K562 (cell line): Measurements from ENCODE around the gene CHST8.

Source experiments
- TF ChIP-seq, protein P1 (sequence below), 2 experiments: fragments of 200-800 bp in 1 of 2; sonication (Bioruptor generic) in 1 of 2; sonication (generic) in 1 of 2; formaldehyde crosslinking in 1 of 2; IDR thresholded peaks in 1 of 2; conservative IDR thresholded peaks in 1 of 2; 2 replicates each; pipeline versions ENCODE4 v1.5.0 to v1.6.1; 2016 to 2020; ENCODE audit warnings: missing compliant biosample characterization in 1 of 2, missing genetic modification characterization in 1 of 2, missing genetic modification reagents in 1 of 2
- TF ChIP-seq, protein P2 (sequence below), 3 experiments: IDR thresholded peaks in 2 of 3; conservative IDR thresholded peaks in 1 of 3; 2 replicates each; pipeline ENCODE4 v1.5.1; 2011 to 2012; ENCODE audit warnings: low read length in 3 of 3, mild to moderate bottlenecking in 3 of 3, control low read depth in 2 of 3, improper control_type of control experiment in 1 of 3, inconsistent platforms in 1 of 3, low read depth in 1 of 3, mixed read lengths in 1 of 3, moderate library complexity in 1 of 3; ENCODE audit not compliant: insufficient read depth in 2 of 3

DNA sequence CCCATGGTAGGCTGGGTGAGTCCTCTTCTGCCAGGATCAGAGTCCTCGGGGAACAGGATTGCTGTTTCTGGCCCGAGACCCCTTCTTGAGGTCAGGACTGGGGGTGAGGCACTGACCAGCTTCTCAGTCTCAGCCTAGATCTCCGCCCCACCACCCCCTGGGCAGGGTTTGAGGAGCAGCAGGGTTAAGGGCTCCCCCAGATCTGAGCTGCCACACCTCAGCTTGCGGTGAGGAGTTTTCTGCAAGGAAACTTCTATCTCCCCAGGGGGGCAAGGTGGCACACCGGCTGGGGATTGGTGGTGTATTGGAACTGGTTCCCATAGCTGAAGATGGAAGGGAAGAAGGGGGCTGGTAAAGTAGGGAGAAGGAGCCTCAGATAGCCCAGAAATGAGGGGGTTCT, 19.5 kb downstream of the CHST8 start:
- TF ChIP-seq, protein P1, sequence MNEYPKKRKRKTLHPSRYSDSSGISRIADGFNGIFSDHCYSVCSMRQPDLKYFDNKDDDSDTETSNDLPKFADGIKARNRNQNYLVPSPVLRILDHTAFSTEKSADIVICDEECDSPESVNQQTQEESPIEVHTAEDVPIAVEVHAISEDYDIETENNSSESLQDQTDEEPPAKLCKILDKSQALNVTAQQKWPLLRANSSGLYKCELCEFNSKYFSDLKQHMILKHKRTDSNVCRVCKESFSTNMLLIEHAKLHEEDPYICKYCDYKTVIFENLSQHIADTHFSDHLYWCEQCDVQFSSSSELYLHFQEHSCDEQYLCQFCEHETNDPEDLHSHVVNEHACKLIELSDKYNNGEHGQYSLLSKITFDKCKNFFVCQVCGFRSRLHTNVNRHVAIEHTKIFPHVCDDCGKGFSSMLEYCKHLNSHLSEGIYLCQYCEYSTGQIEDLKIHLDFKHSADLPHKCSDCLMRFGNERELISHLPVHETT (CRISPR knock-in tag; conservative IDR thresholded peaks at IDR 0.05 in 1 of 2, IDR thresholded peaks at IDR 0.05 in 1 of 2), result no peak
- TF ChIP-seq, protein P2, sequence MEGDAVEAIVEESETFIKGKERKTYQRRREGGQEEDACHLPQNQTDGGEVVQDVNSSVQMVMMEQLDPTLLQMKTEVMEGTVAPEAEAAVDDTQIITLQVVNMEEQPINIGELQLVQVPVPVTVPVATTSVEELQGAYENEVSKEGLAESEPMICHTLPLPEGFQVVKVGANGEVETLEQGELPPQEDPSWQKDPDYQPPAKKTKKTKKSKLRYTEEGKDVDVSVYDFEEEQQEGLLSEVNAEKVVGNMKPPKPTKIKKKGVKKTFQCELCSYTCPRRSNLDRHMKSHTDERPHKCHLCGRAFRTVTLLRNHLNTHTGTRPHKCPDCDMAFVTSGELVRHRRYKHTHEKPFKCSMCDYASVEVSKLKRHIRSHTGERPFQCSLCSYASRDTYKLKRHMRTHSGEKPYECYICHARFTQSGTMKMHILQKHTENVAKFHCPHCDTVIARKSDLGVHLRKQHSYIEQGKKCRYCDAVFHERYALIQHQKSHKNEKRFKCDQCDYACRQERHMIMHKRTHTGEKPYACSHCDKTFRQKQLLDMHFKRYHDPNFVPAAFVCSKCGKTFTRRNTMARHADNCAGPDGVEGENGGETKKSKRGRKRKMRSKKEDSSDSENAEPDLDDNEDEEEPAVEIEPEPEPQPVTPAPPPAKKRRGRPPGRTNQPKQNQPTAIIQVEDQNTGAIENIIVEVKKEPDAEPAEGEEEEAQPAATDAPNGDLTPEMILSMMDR (IDR thresholded peaks at IDR 0.05 in 2 of 3, conservative IDR thresholded peaks at IDR 0.05 in 1 of 3; ENCODE audit: insufficient read depth in 2 of 3, low read depth in 1 of 3, low read length in 3 of 3), result no peak
